Upper lobe of left lung (tissue), 4 donors: Measurements from ENCODE around the gene PRR18.

Experiments
- POLR2A ChIP-seq, 4 donors: fragments of 450-650 bp; IDR thresholded peaks; one replicate each; pipeline ENCODE4 v1.5.1; 2016 to 2017; ENCODE audit warnings: antibody characterized with exemption in 4 of 4, mild to moderate bottlenecking in 2 of 4
- TF ChIP-seq, protein P1 (sequence below), 6 experiments: fragments of 450-650 bp in 4 of 6; fragments of 200-600 bp in 2 of 6; sonication (generic) in 2 of 6; IDR thresholded peaks; one replicate each; pipeline ENCODE4 v1.5.1; 2016 to 2019; ENCODE audit warnings: antibody characterized with exemption in 6 of 6

DNA sequence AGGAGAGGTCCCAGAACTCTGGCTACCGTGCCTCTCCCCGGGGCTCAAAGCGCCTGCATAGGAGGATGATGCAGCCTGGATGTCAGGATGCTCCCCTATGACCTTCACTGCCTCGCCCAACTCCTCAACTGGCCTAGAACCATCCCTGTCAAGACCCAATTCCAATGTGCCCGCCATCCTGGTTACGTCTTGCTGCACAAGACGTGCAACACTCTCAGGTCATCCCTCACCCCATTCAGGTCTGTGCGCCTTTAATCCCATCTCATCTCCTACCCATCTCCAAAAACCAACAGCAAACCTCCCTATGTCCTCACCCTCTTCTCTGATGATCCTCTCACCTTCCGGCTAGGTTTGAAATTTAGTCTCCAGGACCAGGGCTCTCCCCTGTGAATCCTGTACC lies 30.7 kb upstream of the PRR18 start:
- TF ChIP-seq, protein P1, sequence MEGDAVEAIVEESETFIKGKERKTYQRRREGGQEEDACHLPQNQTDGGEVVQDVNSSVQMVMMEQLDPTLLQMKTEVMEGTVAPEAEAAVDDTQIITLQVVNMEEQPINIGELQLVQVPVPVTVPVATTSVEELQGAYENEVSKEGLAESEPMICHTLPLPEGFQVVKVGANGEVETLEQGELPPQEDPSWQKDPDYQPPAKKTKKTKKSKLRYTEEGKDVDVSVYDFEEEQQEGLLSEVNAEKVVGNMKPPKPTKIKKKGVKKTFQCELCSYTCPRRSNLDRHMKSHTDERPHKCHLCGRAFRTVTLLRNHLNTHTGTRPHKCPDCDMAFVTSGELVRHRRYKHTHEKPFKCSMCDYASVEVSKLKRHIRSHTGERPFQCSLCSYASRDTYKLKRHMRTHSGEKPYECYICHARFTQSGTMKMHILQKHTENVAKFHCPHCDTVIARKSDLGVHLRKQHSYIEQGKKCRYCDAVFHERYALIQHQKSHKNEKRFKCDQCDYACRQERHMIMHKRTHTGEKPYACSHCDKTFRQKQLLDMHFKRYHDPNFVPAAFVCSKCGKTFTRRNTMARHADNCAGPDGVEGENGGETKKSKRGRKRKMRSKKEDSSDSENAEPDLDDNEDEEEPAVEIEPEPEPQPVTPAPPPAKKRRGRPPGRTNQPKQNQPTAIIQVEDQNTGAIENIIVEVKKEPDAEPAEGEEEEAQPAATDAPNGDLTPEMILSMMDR (IDR thresholded peaks at IDR 0.05), result no peak
- TF ChIP-seq POLR2A (IDR thresholded peaks at IDR 0.05), result no peak
